ENCODE measurements around the gene UNC13C.

- TF ChIP-seq, protein P1, sequence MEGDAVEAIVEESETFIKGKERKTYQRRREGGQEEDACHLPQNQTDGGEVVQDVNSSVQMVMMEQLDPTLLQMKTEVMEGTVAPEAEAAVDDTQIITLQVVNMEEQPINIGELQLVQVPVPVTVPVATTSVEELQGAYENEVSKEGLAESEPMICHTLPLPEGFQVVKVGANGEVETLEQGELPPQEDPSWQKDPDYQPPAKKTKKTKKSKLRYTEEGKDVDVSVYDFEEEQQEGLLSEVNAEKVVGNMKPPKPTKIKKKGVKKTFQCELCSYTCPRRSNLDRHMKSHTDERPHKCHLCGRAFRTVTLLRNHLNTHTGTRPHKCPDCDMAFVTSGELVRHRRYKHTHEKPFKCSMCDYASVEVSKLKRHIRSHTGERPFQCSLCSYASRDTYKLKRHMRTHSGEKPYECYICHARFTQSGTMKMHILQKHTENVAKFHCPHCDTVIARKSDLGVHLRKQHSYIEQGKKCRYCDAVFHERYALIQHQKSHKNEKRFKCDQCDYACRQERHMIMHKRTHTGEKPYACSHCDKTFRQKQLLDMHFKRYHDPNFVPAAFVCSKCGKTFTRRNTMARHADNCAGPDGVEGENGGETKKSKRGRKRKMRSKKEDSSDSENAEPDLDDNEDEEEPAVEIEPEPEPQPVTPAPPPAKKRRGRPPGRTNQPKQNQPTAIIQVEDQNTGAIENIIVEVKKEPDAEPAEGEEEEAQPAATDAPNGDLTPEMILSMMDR (IDR thresholded peaks at IDR 0.05): no peak
- TF ChIP-seq POLR2A (IDR thresholded peaks at IDR 0.05): no peak
These were observed 249.3 kb downstream of the UNC13C start for GRCh38 chr15:54227569-54227968.
